ENCODE data around the gene NHERF1.

DNA sequence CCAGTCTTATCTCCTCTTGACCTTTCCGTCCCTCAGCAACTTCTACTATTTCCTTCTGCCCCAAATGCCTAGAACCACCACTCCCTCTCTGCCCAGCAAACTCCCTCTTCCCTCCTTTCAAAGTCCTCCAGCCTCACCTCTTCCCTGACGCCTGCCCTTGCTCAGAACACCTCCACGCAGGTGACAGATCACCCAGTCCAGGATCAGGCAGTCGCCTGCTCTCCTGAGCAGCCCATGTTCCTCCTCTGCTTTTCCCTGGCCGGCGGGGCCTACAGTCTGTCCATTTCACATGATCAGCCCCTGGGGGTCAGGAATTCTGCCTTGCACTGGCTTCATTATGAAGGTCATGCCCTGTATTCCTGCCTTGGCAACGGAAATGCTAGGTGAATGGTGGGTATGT lies 36.1 kb upstream of the NHERF1 start:
- TF ChIP-seq POLR2AphosphoS5 (IDR thresholded peaks at IDR 0.05; ENCODE audit: low read depth, low read length) (no peak), POLR2A (IDR thresholded peaks at IDR 0.05; ENCODE audit: low read depth, low read length) (no peak), TAF1 (IDR thresholded peaks at IDR 0.05; ENCODE audit: borderline replicate concordance, low read depth, low read length) (no peak)

Data from GM12892 (cell line).